DND-41 (cell line): ENCODE results near the gene TMEM165.
A peak's percentile ranks its signal among the peaks of the same experiment; 100 is the strongest.

Source experiments
- ATAC-seq: fragments of 200-7000 bp; cut with Tn5 transposase; 3 replicates; pipeline ENCODE4 v1.9.1; 2021; ENCODE audit warnings: low read depth; ENCODE audit not compliant: insufficient read depth
- DNase-seq: peaks from one replicate; pipeline ENCODE4 v3.0.0-alpha.2; 2020
- H2AFZ ChIP-seq: 2 replicates; pipeline ENCODE4 v1.6.0; 2012; ENCODE audit warnings: low read depth, low read length
- H3K27ac ChIP-seq: 2 replicates; pipeline ENCODE4 v1.5.1; 2012; ENCODE audit warnings: low read length, inconsistent platforms
- H3K27me3 ChIP-seq: fragments of 200-600 bp; sonication (generic); 2 replicates; pipeline ENCODE4 v1.6.0; 2012; ENCODE audit warnings: low read length, mild to moderate bottlenecking, inconsistent platforms; ENCODE audit not compliant: insufficient read depth, poor library complexity
- H3K36me3 ChIP-seq: 2 replicates; pipeline ENCODE4 v1.5.1; 2012; ENCODE audit warnings: low read length, inconsistent platforms; ENCODE audit not compliant: insufficient read depth
- H3K4me1 ChIP-seq: 2 replicates; pipeline ENCODE4 v1.5.1; 2012; ENCODE audit warnings: mild to moderate bottlenecking, low read length; ENCODE audit not compliant: insufficient read depth
- H3K4me2 ChIP-seq: 2 replicates; pipeline ENCODE4 v1.6.0; 2012; ENCODE audit warnings: mild to moderate bottlenecking, moderate library complexity, low read length, inconsistent platforms; ENCODE audit not compliant: insufficient read depth
- H3K4me3 ChIP-seq, 2 experiments: fragments of 200-600 bp in 1 of 2; shearing (Covaris generic) in 1 of 2; 2 replicates each; pipeline ENCODE4 v1.5.1; 2012 to 2016; ENCODE audit warnings: inconsistent platforms in 2 of 2, low read length in 2 of 2, mild to moderate bottlenecking in 2 of 2, low read depth in 1 of 2, moderate library complexity in 1 of 2
- H3K79me2 ChIP-seq: 2 replicates; pipeline ENCODE4 v1.6.0; 2012; ENCODE audit warnings: low read length, inconsistent platforms; ENCODE audit not compliant: insufficient read depth
- H3K9ac ChIP-seq: 2 replicates; pipeline ENCODE4 v1.6.0; 2012; ENCODE audit warnings: low read depth, mild to moderate bottlenecking, inconsistent platforms, low read length, moderate library complexity
- H3K9me3 ChIP-seq: 2 replicates; pipeline ENCODE4 v1.5.1; 2012; ENCODE audit warnings: low read length, moderate library complexity, mild to moderate bottlenecking, inconsistent platforms; ENCODE audit not compliant: insufficient read depth, severe bottlenecking
- H4K20me1 ChIP-seq: 2 replicates; pipeline ENCODE4 v1.6.0; 2012; ENCODE audit warnings: low read length; ENCODE audit not compliant: insufficient read depth
- EZH2 ChIP-seq: IDR thresholded peaks from 3 replicates; pipeline ENCODE4 v1.6.1; 2012; ENCODE audit warnings: borderline replicate concordance, low read depth, mild to moderate bottlenecking, moderate library complexity, low read length, inconsistent platforms; ENCODE audit not compliant: severe bottlenecking
- TF ChIP-seq, protein P1 (sequence below): IDR thresholded peaks from 2 replicates; pipeline ENCODE4 v1.5.1; 2012; ENCODE audit warnings: borderline replicate concordance, low read length, moderate library complexity, mild to moderate bottlenecking; ENCODE audit not compliant: poor library complexity, severe bottlenecking; ENCODE audit errors: extremely low read depth

The TMEM165 gene

DNA sequence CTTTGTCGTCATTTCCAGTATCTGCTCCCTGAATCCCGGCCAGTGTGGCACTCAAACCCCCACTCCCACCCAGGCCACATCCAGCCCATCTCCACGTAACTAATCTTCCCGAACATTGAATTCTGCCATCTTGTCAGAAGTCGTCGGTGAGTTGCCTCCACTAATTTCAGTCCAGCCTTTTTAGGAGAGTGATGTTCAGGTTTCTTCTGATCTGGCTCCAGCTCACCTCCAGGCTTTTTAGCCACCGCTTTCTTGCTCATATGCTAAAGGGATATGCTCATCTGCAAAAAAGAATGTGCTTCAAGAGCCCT is 1.3 kb downstream of the TMEM165 start:
- ATAC-seq (no peak), DNase-seq (no peak)
- TF ChIP-seq, protein P1, sequence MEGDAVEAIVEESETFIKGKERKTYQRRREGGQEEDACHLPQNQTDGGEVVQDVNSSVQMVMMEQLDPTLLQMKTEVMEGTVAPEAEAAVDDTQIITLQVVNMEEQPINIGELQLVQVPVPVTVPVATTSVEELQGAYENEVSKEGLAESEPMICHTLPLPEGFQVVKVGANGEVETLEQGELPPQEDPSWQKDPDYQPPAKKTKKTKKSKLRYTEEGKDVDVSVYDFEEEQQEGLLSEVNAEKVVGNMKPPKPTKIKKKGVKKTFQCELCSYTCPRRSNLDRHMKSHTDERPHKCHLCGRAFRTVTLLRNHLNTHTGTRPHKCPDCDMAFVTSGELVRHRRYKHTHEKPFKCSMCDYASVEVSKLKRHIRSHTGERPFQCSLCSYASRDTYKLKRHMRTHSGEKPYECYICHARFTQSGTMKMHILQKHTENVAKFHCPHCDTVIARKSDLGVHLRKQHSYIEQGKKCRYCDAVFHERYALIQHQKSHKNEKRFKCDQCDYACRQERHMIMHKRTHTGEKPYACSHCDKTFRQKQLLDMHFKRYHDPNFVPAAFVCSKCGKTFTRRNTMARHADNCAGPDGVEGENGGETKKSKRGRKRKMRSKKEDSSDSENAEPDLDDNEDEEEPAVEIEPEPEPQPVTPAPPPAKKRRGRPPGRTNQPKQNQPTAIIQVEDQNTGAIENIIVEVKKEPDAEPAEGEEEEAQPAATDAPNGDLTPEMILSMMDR, result no peak
- no peak for TF ChIP-seq EZH2
- Histone ChIP-seq H4K20me1 (peaks cover 47% of the 10 kb centered on the region), H3K4me1 (peaks cover 48% of the 10 kb centered on the region), H3K9ac (peak overlapping the region; percentile 97), H3K4me3 (peak overlapping the region; percentile 87 to 98), H3K27me3 (no peaks in the 10 kb centered on the region), H3K27ac (peak overlapping the region; percentile 81), H3K36me3 (peaks cover 35% of the 10 kb centered on the region), H2AFZ (peak overlapping the region; percentile 82; the same call in 1 of the 2 replicates), H3K4me2 (peak overlapping the region; percentile 80), H3K9me3 (no peaks in the 10 kb centered on the region), H3K79me2 (peaks cover 61% of the 10 kb centered on the region)

DNA sequence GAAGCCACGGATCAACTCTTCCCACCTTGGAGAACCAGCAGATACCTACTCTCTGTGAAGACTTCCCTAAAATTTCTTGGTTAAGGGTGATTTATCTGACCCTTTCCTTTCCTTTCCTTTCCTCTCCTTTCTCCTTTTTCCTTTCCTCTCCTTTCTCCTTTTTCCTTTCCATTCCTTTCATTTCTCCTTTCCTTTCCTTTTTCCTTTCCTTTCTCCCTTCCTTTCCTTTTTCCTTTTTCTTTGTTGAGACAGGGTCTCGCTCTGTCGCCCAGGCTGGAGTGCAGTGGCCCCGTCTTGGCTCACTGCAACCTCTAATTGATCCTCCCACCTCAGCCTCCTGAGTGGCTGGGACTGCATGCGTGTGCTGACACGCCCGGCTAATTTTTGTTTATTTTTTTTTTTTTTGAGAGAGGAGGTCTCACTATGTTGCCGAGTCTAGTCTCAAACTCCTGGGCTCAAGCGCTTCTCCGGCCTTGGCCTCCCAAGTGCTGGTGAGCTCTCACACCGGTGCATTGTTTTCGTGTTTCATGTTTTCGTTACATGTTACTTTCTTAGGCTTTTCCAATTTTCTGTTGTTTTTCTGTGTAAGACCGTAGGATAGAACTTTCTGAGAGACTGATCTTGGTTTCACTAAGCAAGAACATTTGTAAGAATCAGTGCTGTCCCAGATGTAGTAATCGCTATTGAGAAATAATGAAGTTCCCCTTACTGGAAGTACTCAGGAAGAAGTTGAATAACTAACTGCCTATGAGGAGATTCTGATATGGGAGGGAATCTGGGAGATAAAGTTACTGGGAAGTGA is 2.0 kb downstream of the TMEM165 start:
- peak overlapping the region; percentile 97 for H3K9ac ChIP-seq
- DNase-seq (peak; percentile 10), ATAC-seq (no peak)
- TF ChIP-seq, protein P1, result no peak
- TF ChIP-seq EZH2, result no peak
- H3K9me3 ChIP-seq, result no peaks in the 10 kb centered on the region
- peaks cover 65% of the 10 kb centered on the region for H3K79me2 ChIP-seq
- H3K27ac ChIP-seq, result peak overlapping the region; percentile 81; the same call in 1 of the 2 replicates
- H3K4me1 ChIP-seq, result peaks cover 48% of the 10 kb centered on the region
- peaks cover 35% of the 10 kb centered on the region for H3K36me3 ChIP-seq
- H4K20me1 ChIP-seq, result peaks cover 47% of the 10 kb centered on the region
- H2AFZ ChIP-seq, result no peak overlapping the region
- peak overlapping the region; percentile 80 for H3K4me2 ChIP-seq
- peak overlapping the region; percentile 87 to 98 for H3K4me3 ChIP-seq
- H3K27me3 ChIP-seq, result no peaks in the 10 kb centered on the region

DNA sequence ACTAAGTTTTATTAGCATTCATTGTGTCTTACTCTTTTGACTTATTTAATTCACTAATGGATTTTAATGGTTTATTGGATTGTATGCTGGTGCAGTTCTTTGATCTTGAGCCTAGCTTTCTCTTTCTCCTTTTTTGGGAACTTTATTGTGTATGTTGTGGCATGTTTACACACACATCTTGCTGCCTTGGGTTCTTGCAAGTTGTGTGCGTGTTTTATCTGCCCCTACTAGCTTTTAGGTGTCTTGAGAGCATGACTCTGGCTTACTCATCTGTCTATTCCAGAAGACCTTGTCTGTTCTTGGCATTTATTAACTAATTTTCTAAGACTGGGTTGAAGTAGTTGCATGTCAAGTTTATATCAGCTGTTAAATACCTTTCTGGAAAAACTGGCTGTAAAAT is 2.7 kb downstream of the TMEM165 start:
- ATAC-seq (no peak), DNase-seq (no peak)
- Histone ChIP-seq H4K20me1 (peaks cover 47% of the 10 kb centered on the region), H3K4me2 (peak overlapping the region; percentile 80), H3K79me2 (peaks cover 71% of the 10 kb centered on the region), H3K9me3 (no peaks in the 10 kb centered on the region), H3K4me1 (peaks cover 48% of the 10 kb centered on the region), H3K36me3 (peaks cover 40% of the 10 kb centered on the region), H3K4me3 (peak overlapping the region; percentile 87 to 98; a peak in 3 of 4 replicates), H3K9ac (peak overlapping the region; percentile 97), H3K27me3 (no peaks in the 10 kb centered on the region), H3K27ac (peak overlapping the region; percentile 27; the same call in 1 of the 2 replicates), H2AFZ (no peak overlapping the region)
- TF ChIP-seq, protein P1, result no peak
- no peak for TF ChIP-seq EZH2
